ENCODE data around the gene PSMC2.

Gene PSMC2

GRCh38 chr7:103381280-103382031 lies 34.0 kb downstream of the PSMC2 start:
- H3K4me3 ChIP-seq (ENCODE audit: low read depth, low read length) = no peak overlapping the region
- POLR2A ChIA-PET = no interaction called here
- no peak for TF ChIP-seq CTCF (IDR thresholded peaks at IDR 0.05; ENCODE audit: insufficient read depth, low read length, missing control alignments)
- CTCF ChIA-PET = no interaction called here
- DNase-seq (ENCODE audit: low read depth, low spot score) = no peak

- ChIA-PET CTCF (no interaction called here), POLR2A (no interaction called here)
- no peak overlapping the region for H3K4me3 ChIP-seq (ENCODE audit: low read depth, low read length)
- TF ChIP-seq CTCF (IDR thresholded peaks at IDR 0.05; ENCODE audit: insufficient read depth, low read length, missing control alignments) = no peak
- no peak for DNase-seq (ENCODE audit: low read depth, low spot score)
Measured at GRCh38 chr7:103382032-103382402, 34.6 kb downstream of the PSMC2 start.

GRCh38 chr7:103387242-103387641 lies 39.8 kb downstream of the PSMC2 start:
- no peak for DNase-seq (ENCODE audit: low read depth, low spot score)
- no peak for TF ChIP-seq CTCF (IDR thresholded peaks at IDR 0.05; ENCODE audit: insufficient read depth, low read length, missing control alignments)
- POLR2A ChIA-PET = no interaction called here
- H3K4me3 ChIP-seq (ENCODE audit: low read depth, low read length) = no peak overlapping the region
- CTCF ChIA-PET = no interaction called here

- POLR2A ChIA-PET = no interaction called here
- TF ChIP-seq CTCF (IDR thresholded peaks at IDR 0.05; ENCODE audit: insufficient read depth, low read length, missing control alignments) = no peak
- CTCF ChIA-PET = no interaction called here
- no peak for DNase-seq (ENCODE audit: low read depth, low spot score)
- no peak overlapping the region for H3K4me3 ChIP-seq (ENCODE audit: low read depth, low read length)
Measured at GRCh38 chr7:103388469-103389140, 41.2 kb downstream of the PSMC2 start.

GRCh38 chr7:103389263-103389662 lies 41.8 kb downstream of the PSMC2 start:
- POLR2A ChIA-PET = no interaction called here
- no peak overlapping the region for H3K4me3 ChIP-seq (ENCODE audit: low read depth, low read length)
- no peak for DNase-seq (ENCODE audit: low read depth, low spot score)
- CTCF ChIA-PET = no interaction called here
- no peak for TF ChIP-seq CTCF (IDR thresholded peaks at IDR 0.05; ENCODE audit: insufficient read depth, low read length, missing control alignments)

- no peak for TF ChIP-seq CTCF (IDR thresholded peaks at IDR 0.05; ENCODE audit: insufficient read depth, low read length, missing control alignments)
- POLR2A ChIA-PET = no interaction called here
- CTCF ChIA-PET = interaction anchor here (1.0 kb wide), 1 partner anchor 15 kb away, joined by 3 read pairs; no protein-coding TSS in a partner anchor
- H3K4me3 ChIP-seq (ENCODE audit: low read depth, low read length) = no peak overlapping the region
- no peak for DNase-seq (ENCODE audit: low read depth, low spot score)
Measured at GRCh38 chr7:103391150-103391549, 43.7 kb downstream of the PSMC2 start.
